Fibroblast of skin of back (primary cell): Measurements from ENCODE around the gene USP17L21. TPM values are rescaled to one million over a fixed set of nuclear protein-coding genes. Genes with fewer than 3 reads are reported as not detected.
"Not testable (repeated sequence)": the region's sequence is repeated elsewhere in the genome, so short reads cannot be mapped to it uniquely, and the experiment has no call there.

Experiments
- DNase-seq: peaks from one replicate; pipeline ENCODE4 v3.0.0-alpha.2; 2013
- polyA plus RNA-seq, 2 experiments: library from polyadenylated mRNA; unstranded; fragments of 120-200 nt; gene quantifications; one replicate each; pipeline ENCODE4 v1.2.1, GENCODE V29; 2013; ENCODE audit not compliant: insufficient read length in 2 of 2

Gene USP17L21, protein sequence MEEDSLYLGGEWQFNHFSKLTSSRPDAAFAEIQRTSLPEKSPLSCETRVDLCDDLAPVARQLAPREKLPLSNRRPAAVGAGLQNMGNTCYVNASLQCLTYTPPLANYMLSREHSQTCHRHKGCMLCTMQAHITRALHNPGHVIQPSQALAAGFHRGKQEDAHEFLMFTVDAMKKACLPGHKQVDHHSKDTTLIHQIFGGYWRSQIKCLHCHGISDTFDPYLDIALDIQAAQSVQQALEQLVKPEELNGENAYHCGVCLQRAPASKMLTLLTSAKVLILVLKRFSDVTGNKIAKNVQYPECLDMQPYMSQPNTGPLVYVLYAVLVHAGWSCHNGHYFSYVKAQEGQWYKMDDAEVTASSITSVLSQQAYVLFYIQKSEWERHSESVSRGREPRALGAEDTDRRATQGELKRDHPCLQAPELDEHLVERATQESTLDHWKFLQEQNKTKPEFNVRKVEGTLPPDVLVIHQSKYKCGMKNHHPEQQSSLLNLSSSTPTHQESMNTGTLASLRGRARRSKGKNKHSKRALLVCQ
- not detected for polyA plus RNA-seq (2013, experiment 1 of 2; ENCODE audit: insufficient read length)
- polyA plus RNA-seq (2013, experiment 2 of 2; ENCODE audit: insufficient read length): not detected

DNA sequence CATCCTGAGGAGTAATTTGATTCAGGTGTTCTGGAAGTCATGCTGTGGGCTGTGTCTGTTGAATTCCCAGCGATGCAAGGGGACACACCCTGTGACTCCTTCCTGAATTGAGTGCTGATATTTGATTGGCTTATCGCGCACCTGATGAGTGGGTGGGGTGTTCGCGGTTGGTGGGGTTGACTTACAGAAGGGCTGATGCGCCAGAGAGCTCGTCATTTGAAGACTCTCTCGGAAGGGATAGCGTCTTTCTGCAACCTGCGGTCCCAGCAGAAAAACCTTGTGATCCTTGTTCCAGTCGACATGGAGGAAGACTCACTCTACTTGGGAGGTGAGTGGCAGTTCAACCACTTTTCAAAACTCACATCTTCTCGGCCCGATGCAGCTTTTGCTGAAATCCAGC, at the start of gene USP17L21:
Gene USP17L21, plus strand, starts transcription at position 301 of the 400 bp plus-strand sequence. Its CDS starts 0 bp downstream, at position 301.
- not testable (repeated sequence) for DNase-seq

DNA sequence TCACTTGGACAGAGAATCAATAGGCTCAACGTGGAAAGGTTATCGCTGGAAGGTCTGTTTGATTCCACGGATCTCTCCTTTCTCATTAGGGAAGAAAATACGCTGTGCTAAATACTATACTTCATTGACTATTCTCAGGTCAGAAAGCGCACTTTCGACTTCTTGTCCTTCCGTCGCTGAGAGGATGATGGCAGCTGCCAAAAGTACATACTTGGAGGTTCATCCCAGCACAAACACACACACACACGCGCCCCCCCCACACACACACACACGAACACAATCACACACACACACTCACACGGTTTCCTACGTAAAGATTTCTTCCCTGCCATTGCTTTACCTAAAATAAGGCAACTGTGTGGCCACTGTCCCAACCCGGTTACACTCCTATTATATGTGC, 48.0 kb upstream of the USP17L21 start:
- DNase-seq: not testable (repeated sequence)

DNA sequence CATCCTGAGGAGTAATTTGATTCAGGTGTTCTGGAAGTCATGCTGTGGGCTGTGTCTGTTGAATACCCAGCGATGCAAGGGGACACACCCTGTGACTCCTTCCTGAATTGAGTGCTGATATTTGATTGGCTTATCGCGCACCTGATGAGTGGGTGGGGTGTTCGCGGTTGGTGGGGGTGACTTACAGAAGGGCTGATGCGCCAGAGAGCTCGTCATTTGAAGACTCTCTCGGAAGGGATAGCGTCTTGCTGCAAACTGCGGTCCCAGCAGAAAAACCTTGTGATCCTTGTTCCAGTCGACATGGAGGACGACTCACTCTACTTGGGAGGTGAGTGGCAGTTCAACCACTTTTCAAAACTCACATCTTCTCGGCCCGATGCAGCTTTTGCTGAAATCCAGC, 47.6 kb upstream of the USP17L21 start, which contains the start of gene USP17L11:
Gene USP17L11, plus strand, starts transcription at position 301 of the 400 bp plus-strand sequence. Its CDS starts 0 bp downstream, at position 301.
- not testable (repeated sequence) for DNase-seq

DNA sequence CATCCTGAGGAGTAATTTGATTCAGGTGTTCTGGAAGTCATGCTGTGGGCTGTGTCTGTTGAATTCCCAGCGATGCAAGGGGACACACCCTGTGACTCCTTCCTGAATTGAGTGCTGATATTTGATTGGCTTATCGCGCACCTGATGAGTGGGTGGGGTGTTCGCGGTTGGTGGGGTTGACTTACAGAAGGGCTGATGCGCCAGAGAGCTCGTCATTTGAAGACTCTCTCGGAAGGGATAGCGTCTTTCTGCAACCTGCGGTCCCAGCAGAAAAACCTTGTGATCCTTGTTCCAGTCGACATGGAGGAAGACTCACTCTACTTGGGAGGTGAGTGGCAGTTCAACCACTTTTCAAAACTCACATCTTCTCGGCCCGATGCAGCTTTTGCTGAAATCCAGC, 42.8 kb upstream of the USP17L21 start, which contains the start of gene USP17L12:
Gene USP17L12, plus strand, starts transcription at position 301 of the 400 bp plus-strand sequence. Its CDS starts 0 bp downstream, at position 301.
- DNase-seq: not testable (repeated sequence)

DNA sequence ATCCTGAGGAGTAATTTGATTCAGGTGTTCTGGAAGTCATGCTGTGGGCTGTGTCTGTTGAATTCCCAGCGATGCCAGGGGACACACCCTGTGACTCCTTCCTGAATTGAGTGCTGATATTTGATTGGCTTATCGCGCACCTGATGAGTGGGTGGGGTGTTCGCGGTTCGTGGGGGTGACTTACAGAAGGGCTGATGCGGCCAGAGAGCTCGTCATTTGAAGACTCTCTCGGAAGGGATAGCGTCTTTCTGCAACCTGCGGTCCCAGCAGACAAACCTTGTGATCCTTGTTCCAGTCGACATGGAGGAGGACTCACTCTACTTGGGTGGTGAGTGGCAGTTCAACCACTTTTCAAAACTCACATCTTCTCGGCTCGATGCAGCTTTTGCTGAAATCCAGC, 38.1 kb upstream of the USP17L21 start, which contains the start of gene USP17L13:
Gene USP17L13, plus strand, starts transcription at position 301 of the 400 bp plus-strand sequence. Its CDS starts 0 bp downstream, at position 301.
- not testable (repeated sequence) for DNase-seq

DNA sequence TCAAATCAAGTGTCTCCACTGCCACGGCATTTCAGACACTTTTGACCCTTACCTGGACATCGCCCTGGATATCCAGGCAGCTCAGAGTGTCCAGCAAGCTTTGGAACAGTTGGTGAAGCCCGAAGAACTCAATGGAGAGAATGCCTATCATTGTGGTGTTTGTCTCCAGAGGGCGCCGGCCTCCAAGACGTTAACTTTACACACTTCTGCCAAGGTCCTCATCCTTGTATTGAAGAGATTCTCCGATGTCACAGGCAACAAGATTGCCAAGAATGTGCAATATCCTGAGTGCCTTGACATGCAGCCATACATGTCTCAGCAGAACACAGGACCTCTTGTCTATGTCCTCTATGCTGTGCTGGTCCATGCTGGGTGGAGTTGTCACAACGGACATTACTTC, 32.4 kb upstream of the USP17L21 start:
- not testable (repeated sequence) for DNase-seq

DNA sequence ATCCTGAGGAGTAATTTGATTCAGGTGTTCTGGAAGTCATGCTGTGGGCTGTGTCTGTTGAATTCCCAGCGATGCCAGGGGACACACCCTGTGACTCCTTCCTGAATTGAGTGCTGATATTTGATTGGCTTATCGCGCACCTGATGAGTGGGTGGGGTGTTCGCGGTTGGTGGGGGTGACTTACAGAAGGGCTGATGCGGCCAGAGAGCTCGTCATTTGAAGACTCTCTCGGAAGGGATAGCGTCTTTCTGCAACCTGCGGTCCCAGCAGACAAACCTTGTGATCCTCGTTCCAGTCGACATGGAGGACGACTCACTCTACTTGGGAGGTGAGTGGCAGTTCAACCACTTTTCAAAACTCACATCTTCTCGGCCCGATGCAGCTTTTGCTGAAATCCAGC, 28.6 kb upstream of the USP17L21 start, which contains the start of gene USP17L15:
Gene USP17L15, plus strand, starts transcription at position 301 of the 400 bp plus-strand sequence. Its CDS starts 0 bp downstream, at position 301.
- not testable (repeated sequence) for DNase-seq

DNA sequence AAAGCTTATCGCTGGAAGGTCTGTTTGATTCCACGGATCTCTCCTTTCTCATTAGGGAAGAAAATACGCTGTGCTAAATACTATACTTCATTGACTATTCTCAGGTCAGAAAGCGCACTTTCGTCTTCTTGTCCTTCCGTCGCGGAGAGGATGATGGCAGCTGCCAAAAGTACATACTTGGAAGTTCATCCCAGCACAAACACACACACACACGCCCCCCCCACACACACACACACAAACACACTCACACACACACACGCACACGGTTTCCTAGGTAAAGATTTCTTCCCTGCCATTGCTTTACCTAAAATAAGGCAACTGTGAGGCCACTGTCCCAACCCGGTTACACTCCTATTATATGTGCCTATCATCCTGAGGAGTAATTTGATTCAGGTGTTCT, 24.2 kb upstream of the USP17L21 start:
- not testable (repeated sequence) for DNase-seq

DNA sequence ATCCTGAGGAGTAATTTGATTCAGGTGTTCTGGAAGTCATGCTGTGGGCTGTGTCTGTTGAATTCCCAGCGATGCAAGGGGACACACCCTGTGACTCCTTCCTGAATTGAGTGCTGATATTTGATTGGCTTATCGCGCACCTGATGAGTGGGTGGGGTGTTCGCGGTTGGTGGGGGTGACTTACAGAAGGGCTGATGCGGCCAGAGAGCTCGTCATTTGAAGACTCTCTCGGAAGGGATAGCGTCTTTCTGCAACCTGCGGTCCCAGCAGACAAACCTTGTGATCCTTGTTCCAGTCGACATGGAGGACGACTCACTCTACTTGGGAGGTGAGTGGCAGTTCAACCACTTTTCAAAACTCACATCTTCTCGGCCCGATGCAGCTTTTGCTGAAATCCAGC, 19.1 kb upstream of the USP17L21 start, which contains the start of gene USP17L17:
Gene USP17L17, plus strand, starts transcription at position 301 of the 400 bp plus-strand sequence. Its CDS starts 0 bp downstream, at position 301.
- not testable (repeated sequence) for DNase-seq

DNA sequence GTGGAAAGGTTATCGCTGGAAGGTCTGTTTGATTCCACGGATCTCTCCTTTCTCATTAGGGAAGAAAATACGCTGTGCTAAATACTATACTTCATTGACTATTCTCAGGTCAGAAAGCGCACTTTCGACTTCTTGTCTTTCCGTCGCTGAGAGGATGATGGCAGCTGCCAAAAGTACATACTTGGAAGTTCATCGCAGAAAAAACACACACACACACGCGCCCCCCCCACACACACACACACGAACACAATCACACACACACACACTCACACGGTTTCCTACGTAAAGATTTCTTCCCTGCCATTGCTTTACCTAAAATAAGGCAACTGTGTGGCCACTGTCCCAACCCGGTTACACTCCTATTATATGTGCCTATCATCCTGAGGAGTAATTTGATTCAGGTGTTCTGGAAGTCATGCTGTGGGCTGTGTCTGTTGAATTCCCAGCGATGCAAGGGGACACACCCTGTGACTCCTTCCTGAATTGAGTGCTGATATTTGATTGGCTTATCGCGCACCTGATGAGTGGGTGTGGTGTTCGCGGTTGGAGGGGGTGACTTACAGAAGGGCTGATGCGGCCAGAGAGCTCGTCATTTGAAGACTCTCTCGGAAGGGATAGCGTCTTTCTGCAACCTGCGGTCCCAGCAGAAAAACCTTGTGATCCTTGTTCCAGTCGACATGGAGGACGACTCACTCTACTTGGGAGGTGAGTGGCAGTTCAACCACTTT, 14.6 kb upstream of the USP17L21 start, which contains the start of gene USP17L18:
Gene USP17L18, plus strand, starts transcription at position 678 of the 728 bp plus-strand sequence. Its CDS starts 0 bp downstream, at position 678.
- DNase-seq: not testable (repeated sequence)

DNA sequence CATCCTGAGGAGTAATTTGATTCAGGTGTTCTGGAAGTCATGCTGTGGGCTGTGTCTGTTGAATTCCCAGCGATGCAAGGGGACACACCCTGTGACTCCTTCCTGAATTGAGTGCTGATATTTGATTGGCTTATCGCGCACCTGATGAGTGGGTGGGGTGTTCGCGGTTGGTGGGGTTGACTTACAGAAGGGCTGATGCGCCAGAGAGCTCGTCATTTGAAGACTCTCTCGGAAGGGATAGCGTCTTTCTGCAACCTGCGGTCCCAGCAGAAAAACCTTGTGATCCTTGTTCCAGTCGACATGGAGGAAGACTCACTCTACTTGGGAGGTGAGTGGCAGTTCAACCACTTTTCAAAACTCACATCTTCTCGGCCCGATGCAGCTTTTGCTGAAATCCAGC, 9.6 kb upstream of the USP17L21 start, which contains the start of gene USP17L19:
Gene USP17L19, plus strand, starts transcription at position 301 of the 400 bp plus-strand sequence. Its CDS starts 0 bp downstream, at position 301.
- DNase-seq: not testable (repeated sequence)

DNA sequence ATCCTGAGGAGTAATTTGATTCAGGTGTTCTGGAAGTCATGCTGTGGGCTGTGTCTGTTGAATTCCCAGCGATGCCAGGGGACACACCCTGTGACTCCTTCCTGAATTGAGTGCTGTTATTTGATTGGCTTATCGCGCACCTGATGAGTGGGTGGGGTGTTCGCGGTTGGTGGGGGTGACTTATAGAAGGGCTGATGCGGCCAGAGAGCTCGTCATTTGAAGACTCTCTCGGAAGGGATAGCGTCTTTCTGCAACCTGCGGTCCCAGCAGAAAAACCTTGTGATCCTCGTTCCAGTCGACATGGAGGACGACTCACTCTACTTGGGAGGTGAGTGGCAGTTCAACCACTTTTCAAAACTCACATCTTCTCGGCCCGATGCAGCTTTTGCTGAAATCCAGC, 4.8 kb upstream of the USP17L21 start, which contains the start of gene USP17L20:
Gene USP17L20, plus strand, starts transcription at position 301 of the 400 bp plus-strand sequence. Its CDS starts 0 bp downstream, at position 301.
- not testable (repeated sequence) for DNase-seq

DNA sequence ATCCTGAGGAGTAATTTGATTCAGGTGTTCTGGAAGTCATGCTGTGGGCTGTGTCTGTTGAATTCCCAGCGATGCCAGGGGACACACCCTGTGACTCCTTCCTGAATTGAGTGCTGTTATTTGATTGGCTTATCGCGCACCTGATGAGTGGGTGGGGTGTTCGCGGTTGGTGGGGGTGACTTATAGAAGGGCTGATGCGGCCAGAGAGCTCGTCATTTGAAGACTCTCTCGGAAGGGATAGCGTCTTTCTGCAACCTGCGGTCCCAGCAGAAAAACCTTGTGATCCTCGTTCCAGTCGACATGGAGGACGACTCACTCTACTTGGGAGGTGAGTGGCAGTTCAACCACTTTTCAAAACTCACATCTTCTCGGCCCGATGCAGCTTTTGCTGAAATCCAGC, 4.6 kb downstream of the USP17L21 start, which contains the start of gene USP17L22:
Gene USP17L22, plus strand, starts transcription at position 301 of the 400 bp plus-strand sequence. Its CDS starts 0 bp downstream, at position 301.
- not testable (repeated sequence) for DNase-seq

DNA sequence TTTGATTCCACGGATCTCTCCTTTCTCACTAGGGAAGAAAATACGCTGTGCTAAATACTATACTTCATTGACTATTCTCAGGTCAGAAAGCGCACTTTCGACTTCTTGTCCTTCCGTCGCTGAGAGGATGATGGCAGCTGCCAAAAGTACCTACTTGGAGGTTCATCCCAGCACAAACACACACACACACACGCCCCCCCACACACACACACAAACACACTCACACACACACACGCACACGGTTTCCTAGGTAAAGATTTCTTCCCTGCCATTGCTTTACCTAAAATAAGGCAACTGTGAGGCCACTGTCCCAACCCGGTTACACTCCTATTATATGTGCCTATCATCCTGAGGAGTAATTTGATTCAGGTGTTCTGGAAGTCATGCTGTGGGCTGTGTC, 9.0 kb downstream of the USP17L21 start:
- not testable (repeated sequence) for DNase-seq
